Measurements from ENCODE around the gene SCD.

SCD gene

GRCh38 chr10:100319707-100320402 is 27.2 kb upstream of the SCD start:
- TF ChIP-seq FOXP2 (optimal IDR thresholded peaks at IDR 0.05; ENCODE audit: borderline replicate concordance, extremely low read depth, extremely low read length, insufficient read depth) (no peak), TAF1 (IDR thresholded peaks at IDR 0.05; ENCODE audit: borderline replicate concordance, insufficient read depth, low read length) (no peak), POLR2AphosphoS5 (IDR thresholded peaks at IDR 0.05; ENCODE audit: low read depth, low read length) (no peak), SIN3A (IDR thresholded peaks at IDR 0.05; ENCODE audit: borderline replicate concordance, insufficient read depth, low read length) (no peak)
- TF ChIP-seq, protein P1, sequence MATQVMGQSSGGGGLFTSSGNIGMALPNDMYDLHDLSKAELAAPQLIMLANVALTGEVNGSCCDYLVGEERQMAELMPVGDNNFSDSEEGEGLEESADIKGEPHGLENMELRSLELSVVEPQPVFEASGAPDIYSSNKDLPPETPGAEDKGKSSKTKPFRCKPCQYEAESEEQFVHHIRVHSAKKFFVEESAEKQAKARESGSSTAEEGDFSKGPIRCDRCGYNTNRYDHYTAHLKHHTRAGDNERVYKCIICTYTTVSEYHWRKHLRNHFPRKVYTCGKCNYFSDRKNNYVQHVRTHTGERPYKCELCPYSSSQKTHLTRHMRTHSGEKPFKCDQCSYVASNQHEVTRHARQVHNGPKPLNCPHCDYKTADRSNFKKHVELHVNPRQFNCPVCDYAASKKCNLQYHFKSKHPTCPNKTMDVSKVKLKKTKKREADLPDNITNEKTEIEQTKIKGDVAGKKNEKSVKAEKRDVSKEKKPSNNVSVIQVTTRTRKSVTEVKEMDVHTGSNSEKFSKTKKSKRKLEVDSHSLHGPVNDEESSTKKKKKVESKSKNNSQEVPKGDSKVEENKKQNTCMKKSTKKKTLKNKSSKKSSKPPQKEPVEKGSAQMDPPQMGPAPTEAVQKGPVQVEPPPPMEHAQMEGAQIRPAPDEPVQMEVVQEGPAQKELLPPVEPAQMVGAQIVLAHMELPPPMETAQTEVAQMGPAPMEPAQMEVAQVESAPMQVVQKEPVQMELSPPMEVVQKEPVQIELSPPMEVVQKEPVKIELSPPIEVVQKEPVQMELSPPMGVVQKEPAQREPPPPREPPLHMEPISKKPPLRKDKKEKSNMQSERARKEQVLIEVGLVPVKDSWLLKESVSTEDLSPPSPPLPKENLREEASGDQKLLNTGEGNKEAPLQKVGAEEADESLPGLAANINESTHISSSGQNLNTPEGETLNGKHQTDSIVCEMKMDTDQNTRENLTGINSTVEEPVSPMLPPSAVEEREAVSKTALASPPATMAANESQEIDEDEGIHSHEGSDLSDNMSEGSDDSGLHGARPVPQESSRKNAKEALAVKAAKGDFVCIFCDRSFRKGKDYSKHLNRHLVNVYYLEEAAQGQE (IDR thresholded peaks at IDR 0.05; ENCODE audit: insufficient read depth in 1 of 2, low read depth in 2 of 2, low read length in 2 of 2), result no peak

GRCh38 chr10:100325158-100325557 is 21.9 kb upstream of the SCD start:
- TF ChIP-seq TAF1 (IDR thresholded peaks at IDR 0.05; ENCODE audit: borderline replicate concordance, insufficient read depth, low read length) (no peak), POLR2AphosphoS5 (IDR thresholded peaks at IDR 0.05; ENCODE audit: low read depth, low read length) (no peak), SIN3A (IDR thresholded peaks at IDR 0.05; ENCODE audit: borderline replicate concordance, insufficient read depth, low read length) (no peak), FOXP2 (optimal IDR thresholded peaks at IDR 0.05; ENCODE audit: borderline replicate concordance, extremely low read depth, extremely low read length, insufficient read depth) (no peak)
- TF ChIP-seq, protein P1 (IDR thresholded peaks at IDR 0.05; ENCODE audit: insufficient read depth in 1 of 2, low read depth in 2 of 2, low read length in 2 of 2), result peak; percentile 88 to 94

GRCh38 chr10:100327007-100327717 is 19.9 kb upstream of the SCD start:
- TF ChIP-seq, protein P1 (IDR thresholded peaks at IDR 0.05; ENCODE audit: insufficient read depth in 1 of 2, low read depth in 2 of 2, low read length in 2 of 2), result no peak
- TF ChIP-seq FOXP2 (optimal IDR thresholded peaks at IDR 0.05; ENCODE audit: borderline replicate concordance, extremely low read depth, extremely low read length, insufficient read depth) (no peak), POLR2AphosphoS5 (IDR thresholded peaks at IDR 0.05; ENCODE audit: low read depth, low read length) (no peak), SIN3A (IDR thresholded peaks at IDR 0.05; ENCODE audit: borderline replicate concordance, insufficient read depth, low read length) (no peak), TAF1 (IDR thresholded peaks at IDR 0.05; ENCODE audit: borderline replicate concordance, insufficient read depth, low read length) (no peak)

GRCh38 chr10:100327718-100328009 is 19.4 kb upstream of the SCD start:
- TF ChIP-seq TAF1 (IDR thresholded peaks at IDR 0.05; ENCODE audit: borderline replicate concordance, insufficient read depth, low read length), result no peak
- TF ChIP-seq SIN3A (IDR thresholded peaks at IDR 0.05; ENCODE audit: borderline replicate concordance, insufficient read depth, low read length), result no peak
- TF ChIP-seq FOXP2 (optimal IDR thresholded peaks at IDR 0.05; ENCODE audit: borderline replicate concordance, extremely low read depth, extremely low read length, insufficient read depth), result no peak

- TF ChIP-seq SIN3A (IDR thresholded peaks at IDR 0.05; ENCODE audit: borderline replicate concordance, insufficient read depth, low read length) (no peak), FOXP2 (optimal IDR thresholded peaks at IDR 0.05; ENCODE audit: borderline replicate concordance, extremely low read depth, extremely low read length, insufficient read depth) (no peak), POLR2AphosphoS5 (IDR thresholded peaks at IDR 0.05; ENCODE audit: low read depth, low read length) (no peak), TAF1 (IDR thresholded peaks at IDR 0.05; ENCODE audit: borderline replicate concordance, insufficient read depth, low read length) (no peak)
- TF ChIP-seq, protein P1 (IDR thresholded peaks at IDR 0.05; ENCODE audit: insufficient read depth in 1 of 2, low read depth in 2 of 2, low read length in 2 of 2), result no peak
Observed at GRCh38 chr10:100328198-100328597, 18.8 kb upstream of the SCD start.
